Stimulated activated CD8-positive, alpha-beta memory T cell treated with anti-CD3 and anti-CD28 coated beads, Interleukin-15, amount 100 ng/mL, for 24 hours (primary cell): ENCODE measurements around the gene TMPRSS13.
"Not testable (repeated sequence)": the region's sequence is repeated elsewhere in the genome, so short reads cannot be mapped to it uniquely, and the experiment has no call there.

ENCODE experiments used
- DNase-seq: peaks from one replicate; pipeline ENCODE4 v3.0.0-alpha.2; 2020; ENCODE audit warnings: low read depth

The TMPRSS13 gene

GRCh38 chr11:117872975-117873827, 56.0 kb downstream of the TMPRSS13 start:
- DNase-seq = no peak

DNA sequence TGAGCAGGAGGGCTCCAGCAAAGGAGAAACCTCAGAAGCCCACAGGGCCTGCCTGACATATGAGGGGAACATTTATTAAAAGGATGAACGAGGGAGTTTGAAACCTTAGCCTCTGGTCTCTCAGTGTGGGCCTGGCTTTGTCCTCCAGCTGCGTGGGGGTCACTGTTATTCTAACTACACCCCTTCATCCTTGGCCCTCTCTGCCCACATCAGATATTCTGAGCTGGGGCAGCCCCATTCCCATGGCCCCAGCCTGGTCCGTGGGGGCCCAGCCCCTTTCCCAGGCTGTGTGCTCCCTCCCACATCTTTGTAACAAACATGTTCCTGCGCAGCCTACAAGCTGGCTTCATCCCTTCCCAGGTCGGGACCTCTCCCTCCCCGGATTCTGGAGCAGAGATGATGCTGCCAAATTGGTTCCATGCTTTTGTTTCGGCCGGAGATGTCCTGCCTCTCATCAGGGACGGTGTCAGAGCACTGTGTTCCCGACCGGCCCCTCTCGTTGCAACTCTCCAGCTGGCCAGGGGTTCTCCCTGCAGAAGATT, 56.7 kb downstream of the TMPRSS13 start:
- no peak for DNase-seq

GRCh38 chr11:117871784-117872183, 57.4 kb downstream of the TMPRSS13 start:
- no peak for DNase-seq

- DNase-seq = no peak
These were observed 58.0 kb downstream of the TMPRSS13 start for GRCh38 chr11:117871160-117871559.

DNA sequence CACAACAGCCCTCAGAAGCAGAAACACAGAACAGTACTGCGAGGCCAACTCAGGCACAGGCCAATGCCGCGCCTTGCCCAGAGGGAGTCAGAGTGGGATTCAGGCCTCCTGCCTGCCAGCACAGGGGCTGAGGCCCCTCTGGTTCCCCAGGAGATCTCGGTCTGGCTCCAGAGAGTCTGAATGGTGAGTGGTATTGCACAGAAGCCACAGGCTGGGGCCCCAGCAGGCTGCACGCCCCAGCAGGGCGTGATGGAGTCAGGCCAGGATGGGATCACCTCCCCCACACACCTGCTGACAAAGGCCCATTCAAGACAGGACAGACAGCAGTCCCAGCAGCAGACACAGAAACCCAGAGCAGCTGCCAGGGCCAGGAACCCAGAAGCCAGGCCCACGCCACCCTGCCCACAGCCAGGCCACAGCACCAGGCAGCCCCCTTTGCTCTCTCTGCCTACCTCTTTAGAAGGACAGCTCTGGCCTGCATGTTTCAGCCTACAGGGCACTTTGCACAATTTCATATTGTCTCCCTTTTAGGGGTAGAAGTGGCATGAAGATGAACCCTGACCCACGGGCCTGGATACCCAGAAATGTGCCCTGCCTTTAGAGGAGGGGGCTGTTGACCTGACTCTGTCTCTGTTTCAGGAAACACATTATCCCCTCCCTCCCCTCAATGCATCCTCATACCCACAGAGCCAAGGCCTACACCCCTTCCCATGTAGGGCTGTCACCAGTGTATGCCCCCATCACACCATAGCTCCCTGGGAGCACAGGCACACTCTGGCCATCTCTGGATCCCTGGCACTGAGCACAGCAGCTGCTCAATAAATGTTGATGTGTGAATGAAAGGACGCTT, 58.9 kb downstream of the TMPRSS13 start:
- no peak for DNase-seq

DNA sequence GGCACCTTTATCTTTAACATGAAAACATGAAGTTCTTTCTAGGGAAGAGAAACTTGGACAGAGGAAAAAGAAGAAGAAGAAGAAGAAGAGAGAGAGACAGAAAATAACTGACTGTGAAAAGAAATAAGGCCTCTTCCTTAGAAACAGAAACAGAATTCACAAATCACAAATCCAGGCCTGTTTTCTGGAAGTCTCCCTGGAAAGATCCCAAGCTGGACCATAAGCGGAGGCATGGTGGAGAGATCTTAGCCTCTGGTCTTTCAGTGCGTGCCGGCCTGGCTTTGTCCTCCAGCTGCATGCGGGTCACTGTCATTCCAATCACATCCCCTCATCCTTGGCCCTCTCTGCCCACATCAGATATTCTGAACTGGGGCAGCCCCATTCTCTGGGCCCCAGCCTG, 59.6 kb downstream of the TMPRSS13 start:
- DNase-seq = no peak

DNA sequence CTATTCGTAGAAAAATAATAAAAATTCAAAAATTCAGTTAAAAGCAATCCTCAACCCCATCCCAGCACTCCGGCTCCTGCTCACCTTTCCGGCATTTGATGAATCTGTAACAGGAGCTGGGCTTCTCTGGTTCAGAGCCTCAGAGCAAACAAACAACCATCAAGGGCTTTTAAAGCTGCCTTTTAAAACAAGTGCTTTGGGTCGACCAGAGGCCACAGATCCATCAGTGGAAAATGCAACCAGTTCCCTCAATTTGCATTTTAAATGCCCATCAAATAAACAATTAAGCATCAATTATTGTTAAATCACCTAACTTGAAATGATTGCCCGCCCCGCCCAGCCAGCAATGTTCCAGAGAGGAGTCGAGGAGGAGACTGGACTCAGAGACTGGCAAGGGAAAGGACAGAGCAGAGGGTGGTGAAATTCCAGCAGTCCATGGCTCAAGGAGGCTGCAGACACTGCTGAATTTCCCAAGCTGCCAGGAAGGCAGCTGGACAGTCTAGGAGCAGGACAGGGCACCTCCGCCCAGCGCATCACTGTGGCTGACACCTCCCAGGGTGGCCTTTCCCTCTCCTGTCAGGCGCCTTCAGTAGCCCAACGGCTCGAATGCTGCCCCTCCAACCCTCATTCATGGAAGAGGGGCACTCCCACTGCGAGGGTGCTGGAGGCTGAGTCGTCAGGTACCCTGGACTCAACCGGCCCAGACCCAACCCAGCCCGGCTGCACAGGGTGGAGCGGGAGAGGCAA, 60.2 kb downstream of the TMPRSS13 start:
- no peak for DNase-seq

GRCh38 chr11:117868088-117868487, 61.1 kb downstream of the TMPRSS13 start:
- DNase-seq = no peak

GRCh38 chr11:117866526-117866925, 62.7 kb downstream of the TMPRSS13 start:
- DNase-seq = no peak

- not testable (repeated sequence) for DNase-seq
These were observed 63.7 kb downstream of the TMPRSS13 start for GRCh38 chr11:117865546-117865945.

DNA sequence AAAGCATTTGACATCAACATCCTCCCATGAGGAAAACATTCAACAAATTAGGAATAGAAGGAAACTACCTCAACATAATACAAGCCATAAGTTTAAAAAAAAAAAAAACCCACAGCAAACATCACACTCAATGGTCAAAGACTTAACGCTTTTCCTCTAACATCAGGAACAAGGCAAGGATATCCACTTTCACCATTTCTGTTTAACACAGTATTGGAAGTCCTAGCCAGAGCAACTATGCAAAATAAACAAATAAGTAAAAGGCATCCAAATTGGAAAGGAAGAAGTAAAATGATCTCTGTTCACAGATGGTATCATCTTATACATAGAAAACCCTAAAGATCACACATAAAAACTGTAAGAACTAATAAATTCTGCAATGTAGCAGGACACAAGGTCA, 65.8 kb downstream of the TMPRSS13 start:
- no peak for DNase-seq

- no peak for DNase-seq
These were observed 66.4 kb downstream of the TMPRSS13 start for GRCh38 chr11:117862753-117863152.

DNA sequence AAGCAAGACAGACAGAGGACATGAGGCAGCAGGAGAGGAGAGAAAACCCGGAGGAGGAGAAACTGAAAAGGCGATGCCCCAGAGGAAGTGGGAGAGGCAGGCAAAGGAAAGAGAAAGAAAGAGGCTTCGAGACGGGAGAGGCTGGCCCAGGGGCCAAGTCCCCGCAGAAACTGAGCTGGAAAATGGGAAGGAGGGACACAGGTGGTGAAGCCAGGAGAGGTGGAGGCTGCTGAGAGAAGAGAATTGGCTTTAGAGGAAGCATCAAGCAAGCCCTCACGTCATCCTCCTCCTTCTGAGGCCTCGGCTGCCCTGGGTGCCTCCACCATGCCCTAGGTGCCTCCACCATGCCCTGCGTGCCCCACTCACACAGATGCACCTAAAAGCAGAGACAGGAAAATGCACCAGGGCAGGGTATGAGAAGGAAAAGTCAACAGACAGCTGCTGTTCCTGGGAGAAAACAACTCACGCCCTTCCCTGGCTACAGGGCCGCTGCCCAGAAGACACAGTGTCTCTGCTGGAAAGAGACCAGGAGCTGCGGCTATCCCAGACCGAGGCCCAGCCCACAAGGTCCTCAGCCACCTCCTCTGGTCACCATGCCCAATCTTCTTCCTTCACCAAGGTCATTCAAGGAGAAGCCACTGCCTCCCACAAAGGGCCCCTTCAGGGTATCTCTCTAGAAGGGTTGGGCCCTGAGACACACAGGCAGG, 67.0 kb downstream of the TMPRSS13 start:
- DNase-seq = no peak

- DNase-seq = no peak
These were observed 67.8 kb downstream of the TMPRSS13 start for GRCh38 chr11:117861151-117862018.

- no peak for DNase-seq
These were observed 69.1 kb downstream of the TMPRSS13 start for GRCh38 chr11:117860139-117860538.

DNA sequence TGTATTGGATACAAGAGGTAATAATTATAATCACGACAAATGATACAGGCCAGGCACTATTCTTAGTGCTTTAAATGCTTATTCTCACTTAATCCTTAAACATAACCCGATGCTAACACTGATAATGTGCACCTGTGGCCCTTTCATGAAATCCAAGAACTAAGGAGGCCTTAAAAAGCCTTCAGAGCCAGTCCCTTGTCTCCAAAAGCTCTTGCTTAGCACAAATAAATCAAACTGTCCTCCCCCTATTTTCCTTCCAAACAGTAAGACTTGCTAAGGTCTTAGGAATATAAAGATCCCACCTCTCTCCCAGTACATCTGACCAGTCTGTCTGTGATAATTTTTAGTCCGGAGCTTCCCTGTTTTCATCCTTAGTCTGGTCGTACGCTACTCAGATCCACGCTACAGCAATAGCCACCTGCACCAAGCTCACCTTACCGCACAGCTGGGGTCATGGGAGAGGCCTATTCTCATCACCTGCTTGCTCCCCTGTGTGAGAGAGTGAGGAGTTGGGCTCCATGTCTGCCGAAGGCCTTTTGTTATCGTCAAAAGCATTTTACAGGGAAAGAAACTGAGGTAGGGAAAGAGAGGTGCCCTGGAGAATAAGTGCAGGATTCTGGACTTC, 69.6 kb downstream of the TMPRSS13 start:
- no peak for DNase-seq

- DNase-seq = no peak
These were observed 70.1 kb downstream of the TMPRSS13 start for GRCh38 chr11:117859061-117859460.

DNA sequence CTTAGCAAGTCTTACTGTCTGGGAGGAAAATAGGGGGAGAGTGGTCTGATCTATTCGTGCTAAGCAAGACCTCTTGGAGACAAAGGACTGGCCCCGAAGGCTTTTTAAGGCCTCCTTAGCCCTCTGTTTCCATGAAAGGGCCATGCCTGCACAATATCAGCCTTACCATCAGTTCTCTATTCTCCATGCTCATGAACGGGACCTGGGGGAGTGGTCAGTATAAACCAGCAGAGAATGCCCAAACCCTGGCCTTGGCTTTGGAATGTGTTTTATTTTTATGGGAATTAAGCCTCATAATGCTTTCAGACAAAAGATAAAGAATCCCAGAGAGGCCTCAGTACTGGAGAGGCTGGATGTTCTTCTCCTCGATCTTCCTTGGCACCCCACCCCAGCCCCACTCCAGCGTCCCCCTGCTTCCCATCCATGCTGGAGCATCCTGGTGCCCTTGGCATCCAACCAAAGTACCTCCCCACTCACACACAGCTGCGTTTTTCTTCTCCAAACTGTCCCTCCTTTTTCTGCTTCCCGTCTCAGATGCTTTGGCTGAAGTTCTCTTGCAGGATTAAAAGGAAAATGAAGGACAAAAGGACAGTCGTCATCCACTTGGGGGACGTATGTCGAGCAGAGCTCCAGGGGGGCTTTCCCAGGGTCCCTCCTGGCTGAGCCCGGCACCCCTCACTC, 71.3 kb downstream of the TMPRSS13 start:
- no peak for DNase-seq

DNA sequence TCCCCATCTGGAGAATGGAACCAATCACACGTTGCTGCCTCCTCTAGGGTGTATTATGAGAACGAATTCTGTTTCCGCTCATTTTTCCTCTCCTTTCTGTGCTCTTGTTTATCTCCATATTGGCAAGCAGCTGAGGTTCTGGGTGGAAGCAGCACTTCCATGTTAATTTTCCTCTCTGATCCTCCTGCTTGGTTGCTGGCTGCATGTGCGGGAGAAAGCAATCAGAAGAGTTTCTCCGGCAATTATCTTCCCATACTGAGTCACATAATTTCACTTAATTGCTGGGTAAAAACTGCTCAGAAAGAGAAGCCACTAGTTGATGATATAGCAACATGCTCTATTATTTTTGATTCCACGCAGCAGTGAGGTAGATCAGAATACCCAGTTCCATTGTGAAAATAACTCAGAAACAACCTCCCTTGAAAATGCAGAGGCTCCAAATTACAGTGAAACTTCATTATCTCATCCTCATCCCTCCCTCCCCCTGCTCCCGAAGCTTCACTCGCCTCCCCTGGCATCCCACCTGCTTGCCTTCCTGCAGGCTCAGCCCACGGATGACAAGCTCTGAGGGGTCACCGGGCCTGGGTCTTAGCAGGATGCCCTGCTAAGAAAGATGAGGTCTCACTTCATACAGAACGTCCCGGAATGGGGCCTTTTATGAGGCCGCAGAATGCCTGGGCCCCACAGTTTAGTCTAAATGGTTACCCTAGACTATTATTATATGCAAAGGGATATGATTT, 73.1 kb downstream of the TMPRSS13 start:
- no peak for DNase-seq
